HG03108 (cell line): Measurements from ENCODE around the gene KIAA1671.

Experiments
- ATAC-seq: cut with Tn5 transposase; IDR thresholded peaks from one replicate; pipeline ENCODE4 v1.9.1; 2021; ENCODE audit warnings: moderate library complexity; ENCODE audit not compliant: unreplicated experiment

The KIAA1671 gene

GRCh38 chr22:25032066-25032465 lies 79.5 kb downstream of the KIAA1671 start:
- ATAC-seq, result no peak

GRCh38 chr22:25035715-25036114 lies 83.2 kb downstream of the KIAA1671 start:
- no peak for ATAC-seq

- ATAC-seq, result no peak
Observed at GRCh38 chr22:25038239-25038638, 85.7 kb downstream of the KIAA1671 start.

- no peak for ATAC-seq
Observed at GRCh38 chr22:25038771-25039170, 86.3 kb downstream of the KIAA1671 start.

- no peak for ATAC-seq
Observed at GRCh38 chr22:25039255-25039654, 86.7 kb downstream of the KIAA1671 start.

GRCh38 chr22:25039754-25040153 lies 87.2 kb downstream of the KIAA1671 start:
- no peak for ATAC-seq

- no peak for ATAC-seq
Observed at GRCh38 chr22:25045159-25045558, 92.6 kb downstream of the KIAA1671 start.

- no peak for ATAC-seq
Observed at GRCh38 chr22:25048071-25048470, 95.6 kb downstream of the KIAA1671 start.

- no peak for ATAC-seq
Observed at GRCh38 chr22:25048659-25049647, 96.4 kb downstream of the KIAA1671 start.

GRCh38 chr22:25049770-25050169 lies 97.3 kb downstream of the KIAA1671 start:
- ATAC-seq, result no peak

- ATAC-seq, result no peak
Observed at GRCh38 chr22:25050566-25050965, 98.0 kb downstream of the KIAA1671 start.

- ATAC-seq, result no peak
Observed at GRCh38 chr22:25051073-25051472, 98.6 kb downstream of the KIAA1671 start.

GRCh38 chr22:25051983-25052710 lies 99.6 kb downstream of the KIAA1671 start:
- no peak for ATAC-seq

- no peak for ATAC-seq
Observed at GRCh38 chr22:25053153-25053805, 100.8 kb downstream of the KIAA1671 start.

GRCh38 chr22:25054943-25055511 lies 102.5 kb downstream of the KIAA1671 start:
- ATAC-seq, result no peak

GRCh38 chr22:25057013-25057881 lies 104.7 kb downstream of the KIAA1671 start:
- peak; percentile 52 for ATAC-seq

- no peak for ATAC-seq
Observed at GRCh38 chr22:25059438-25059837, 106.9 kb downstream of the KIAA1671 start.

- ATAC-seq, result no peak
Observed at GRCh38 chr22:25060522-25061071, 108.1 kb downstream of the KIAA1671 start.

GRCh38 chr22:25061134-25061533 lies 108.6 kb downstream of the KIAA1671 start:
- ATAC-seq, result no peak
